Activated CD8-positive, alpha-beta T cell treated with anti-CD3 and anti-CD28 coated beads, Interleukin-2, amount 10 ng/mL, durations not matched to agents 7 days and 5 days (primary cell): ENCODE results near the gene MED17. TPM values are rescaled to one million over a fixed set of nuclear protein-coding genes. Genes with fewer than 3 reads are reported as not detected.

ENCODE experiments used
- ATAC-seq: fragments of 150-1000 bp; cut with Tn5 transposase; one replicate; pipeline ENCODE4 v1.10.0; 2021; ENCODE audit warnings: moderate library complexity
- CTCF ChIA-PET: fragments of 350-600 bp; sonication (Branson Sonifier 250); formaldehyde crosslinking; loops from one replicate; lab custom pipeline; 2021; ENCODE audit warnings: antibody characterized with exemption; lab: Charles Lee
- POLR2A ChIA-PET: fragments of 350-600 bp; sonication (Branson Sonifier 250); formaldehyde crosslinking; loops from one replicate; lab custom pipeline; 2021; ENCODE audit warnings: antibody characterized with exemption; lab: Charles Lee
- DNase-seq: peaks from one replicate; pipeline ENCODE4 v3.0.0-alpha.2; 2020
- H3K27ac Mint-ChIP-seq: one replicate; pipeline ENCODE4 v1.8.0; 2021; ENCODE audit warnings: mild to moderate bottlenecking, mixed read lengths
- H3K27me3 Mint-ChIP-seq: one replicate; pipeline ENCODE4 v1.8.0; 2021; ENCODE audit warnings: low read depth, mixed read lengths
- H3K36me3 Mint-ChIP-seq: one replicate; pipeline ENCODE4 v1.8.0; 2021; ENCODE audit warnings: low read depth, mixed read lengths
- H3K4me1 Mint-ChIP-seq: one replicate; pipeline ENCODE4 v1.8.0; 2021; ENCODE audit warnings: low read depth, mixed read lengths
- H3K4me3 Mint-ChIP-seq: one replicate; pipeline ENCODE4 v1.8.0; 2021; ENCODE audit warnings: mild to moderate bottlenecking, mixed read lengths
- H3K9me3 Mint-ChIP-seq: one replicate; pipeline ENCODE4 v1.8.0; 2022; ENCODE audit warnings: mixed read lengths; ENCODE audit not compliant: insufficient read depth
- total RNA-seq, 2 experiments: library from RNA; stranded (reverse); gene quantifications; one replicate each; pipeline ENCODE4 v1.2.3, GENCODE V29; 2021

The MED17 gene
- total RNA-seq, 2 experiments from 2014 or later = 43.6 to 45.3 TPM

- CTCF ChIA-PET = no interaction called here
- Mint-ChIP-seq H3K4me3 (no peak overlapping the region), H3K27ac (no peak overlapping the region), H3K4me1 (no peaks in the 10 kb centered on the region), H3K36me3 (peaks cover 9% of the 10 kb centered on the region), H3K9me3 (no peaks in the 10 kb centered on the region), H3K27me3 (no peaks in the 10 kb centered on the region)
- POLR2A ChIA-PET = interaction anchor here (0.6 kb wide), 2 partner anchors 20 to 64 kb away, joined by 3 to 4 read pairs; no protein-coding TSS in a partner anchor
- ATAC-seq (no peak), DNase-seq (no peak)
These were observed 36.0 kb downstream of the MED17 start for GRCh38 chr11:93819966-93820695.

- ChIA-PET CTCF (no interaction called here), POLR2A (no interaction called here)
- DNase-seq = no peak
- no peak overlapping the region for H3K27ac Mint-ChIP-seq
- no peaks in the 10 kb centered on the region for H3K27me3 Mint-ChIP-seq
- ATAC-seq = no peak
- peaks cover 3% of the 10 kb centered on the region for H3K36me3 Mint-ChIP-seq
- no peaks in the 10 kb centered on the region for H3K4me1 Mint-ChIP-seq
- no peak overlapping the region for H3K4me3 Mint-ChIP-seq
- H3K9me3 Mint-ChIP-seq = no peaks in the 10 kb centered on the region
These were observed 36.8 kb downstream of the MED17 start for GRCh38 chr11:93820847-93821246.

- CTCF ChIA-PET = no interaction called here
- Mint-ChIP-seq H3K4me1 (no peaks in the 10 kb centered on the region), H3K36me3 (no peaks in the 10 kb centered on the region), H3K27ac (no peak overlapping the region), H3K27me3 (no peaks in the 10 kb centered on the region), H3K9me3 (no peaks in the 10 kb centered on the region), H3K4me3 (no peak overlapping the region)
- POLR2A ChIA-PET = no interaction called here
- DNase-seq (no peak), ATAC-seq (no peak)
These were observed 37.5 kb downstream of the MED17 start for GRCh38 chr11:93821617-93822016.

GRCh38 chr11:93822359-93822758 is 38.3 kb downstream of the MED17 start:
- Mint-ChIP-seq H3K4me1 (no peaks in the 10 kb centered on the region), H3K4me3 (no peak overlapping the region), H3K27ac (no peak overlapping the region), H3K36me3 (no peaks in the 10 kb centered on the region), H3K27me3 (no peaks in the 10 kb centered on the region), H3K9me3 (no peaks in the 10 kb centered on the region)
- DNase-seq (no peak), ATAC-seq (no peak)
- ChIA-PET CTCF (no interaction called here), POLR2A (no interaction called here)

GRCh38 chr11:93823210-93823609 is 39.1 kb downstream of the MED17 start:
- no peaks in the 10 kb centered on the region for H3K36me3 Mint-ChIP-seq
- POLR2A ChIA-PET = no interaction called here
- no peak for DNase-seq
- H3K27me3 Mint-ChIP-seq = no peaks in the 10 kb centered on the region
- CTCF ChIA-PET = no interaction called here
- no peak overlapping the region for H3K4me3 Mint-ChIP-seq
- no peaks in the 10 kb centered on the region for H3K9me3 Mint-ChIP-seq
- H3K4me1 Mint-ChIP-seq = no peaks in the 10 kb centered on the region
- no peak for ATAC-seq
- no peak overlapping the region for H3K27ac Mint-ChIP-seq

GRCh38 chr11:93827363-93827762 is 43.3 kb downstream of the MED17 start:
- no peak for DNase-seq
- Mint-ChIP-seq H3K4me1 (no peaks in the 10 kb centered on the region), H3K27me3 (no peaks in the 10 kb centered on the region), H3K9me3 (no peaks in the 10 kb centered on the region), H3K36me3 (no peaks in the 10 kb centered on the region), H3K27ac (no peak overlapping the region), H3K4me3 (no peak overlapping the region)
- CTCF ChIA-PET = no interaction called here
- POLR2A ChIA-PET = no interaction called here
- ATAC-seq = no peak

GRCh38 chr11:93829598-93829997 is 45.5 kb downstream of the MED17 start:
- H3K36me3 Mint-ChIP-seq = no peaks in the 10 kb centered on the region
- ChIA-PET CTCF (no interaction called here), POLR2A (no interaction called here)
- H3K4me3 Mint-ChIP-seq = no peak overlapping the region
- H3K27ac Mint-ChIP-seq = no peak overlapping the region
- DNase-seq (no peak), ATAC-seq (no peak)
- H3K27me3 Mint-ChIP-seq = peaks cover 6% of the 10 kb centered on the region
- H3K4me1 Mint-ChIP-seq = no peaks in the 10 kb centered on the region
- no peaks in the 10 kb centered on the region for H3K9me3 Mint-ChIP-seq

- Mint-ChIP-seq H3K4me3 (no peak overlapping the region), H3K9me3 (no peaks in the 10 kb centered on the region), H3K4me1 (no peaks in the 10 kb centered on the region), H3K27me3 (peaks cover 6% of the 10 kb centered on the region), H3K27ac (no peak overlapping the region), H3K36me3 (no peaks in the 10 kb centered on the region)
- ChIA-PET POLR2A (no interaction called here), CTCF (no interaction called here)
- DNase-seq (no peak), ATAC-seq (no peak)
These were observed 47.5 kb downstream of the MED17 start for GRCh38 chr11:93831343-93832127.

GRCh38 chr11:93832780-93833179 is 48.7 kb downstream of the MED17 start:
- CTCF ChIA-PET = no interaction called here
- POLR2A ChIA-PET = no interaction called here
- ATAC-seq = no peak
- Mint-ChIP-seq H3K4me3 (no peak overlapping the region), H3K36me3 (no peaks in the 10 kb centered on the region), H3K9me3 (no peaks in the 10 kb centered on the region), H3K27ac (no peak overlapping the region), H3K4me1 (no peaks in the 10 kb centered on the region), H3K27me3 (peaks cover 6% of the 10 kb centered on the region)
- no peak for DNase-seq

GRCh38 chr11:93838967-93839366 is 54.9 kb downstream of the MED17 start:
- CTCF ChIA-PET = no interaction called here
- POLR2A ChIA-PET = no interaction called here
- ATAC-seq (no peak), DNase-seq (no peak)
- Mint-ChIP-seq H3K4me3 (no peak overlapping the region), H3K27me3 (peaks cover 2% of the 10 kb centered on the region), H3K4me1 (no peaks in the 10 kb centered on the region), H3K36me3 (no peaks in the 10 kb centered on the region), H3K27ac (no peak overlapping the region), H3K9me3 (no peaks in the 10 kb centered on the region)

- Mint-ChIP-seq H3K4me3 (no peak overlapping the region), H3K27me3 (peaks cover 2% of the 10 kb centered on the region), H3K27ac (no peak overlapping the region), H3K4me1 (no peaks in the 10 kb centered on the region), H3K9me3 (no peaks in the 10 kb centered on the region), H3K36me3 (no peaks in the 10 kb centered on the region)
- ATAC-seq (no peak), DNase-seq (no peak)
- CTCF ChIA-PET = no interaction called here
- POLR2A ChIA-PET = no interaction called here
These were observed 56.1 kb downstream of the MED17 start for GRCh38 chr11:93840180-93840579.

- CTCF ChIA-PET = no interaction called here
- Mint-ChIP-seq H3K27ac (no peak overlapping the region), H3K36me3 (no peaks in the 10 kb centered on the region), H3K4me3 (no peak overlapping the region), H3K9me3 (no peaks in the 10 kb centered on the region), H3K27me3 (peaks cover 2% of the 10 kb centered on the region), H3K4me1 (no peaks in the 10 kb centered on the region)
- ATAC-seq (no peak), DNase-seq (no peak)
- POLR2A ChIA-PET = no interaction called here
These were observed 56.9 kb downstream of the MED17 start for GRCh38 chr11:93840981-93841380.
